Body of pancreas (tissue), 4 donors: ENCODE data around the gene SCIMP.
"Not testable (repeated sequence)": the region's sequence is repeated elsewhere in the genome, so short reads cannot be mapped to it uniquely, and the experiment has no call there.

Experiments
- CTCF ChIP-seq, 7 experiments: fragments of 450-650 bp in 4 of 7; fragments of 200-600 bp in 3 of 7; sonication (generic) in 3 of 7; IDR thresholded peaks; one replicate each; pipeline ENCODE4 v1.5.1; 2016 to 2019; ENCODE audit warnings: antibody characterized with exemption in 7 of 7
- POLR2A ChIP-seq, 3 donors: fragments of 450-650 bp; IDR thresholded peaks; one replicate each; pipeline ENCODE4 v1.6.1; 2016; ENCODE audit warnings: antibody characterized with exemption in 3 of 3, mild to moderate bottlenecking in 2 of 3

GRCh38 chr17:5239769-5240168, 5.1 kb upstream of the SCIMP start:
- not testable (repeated sequence) for TF ChIP-seq CTCF, POLR2A (IDR thresholded peaks at IDR 0.05)
